Suppressor macrophage treated with lipopolysaccharide for 4 hours (primary cell): Measurements from ENCODE around the gene DIP2A.

Experiments
- DNase-seq: peaks from one replicate; pipeline ENCODE4 v3.0.0-alpha.2; 2020

DIP2A gene

DNA sequence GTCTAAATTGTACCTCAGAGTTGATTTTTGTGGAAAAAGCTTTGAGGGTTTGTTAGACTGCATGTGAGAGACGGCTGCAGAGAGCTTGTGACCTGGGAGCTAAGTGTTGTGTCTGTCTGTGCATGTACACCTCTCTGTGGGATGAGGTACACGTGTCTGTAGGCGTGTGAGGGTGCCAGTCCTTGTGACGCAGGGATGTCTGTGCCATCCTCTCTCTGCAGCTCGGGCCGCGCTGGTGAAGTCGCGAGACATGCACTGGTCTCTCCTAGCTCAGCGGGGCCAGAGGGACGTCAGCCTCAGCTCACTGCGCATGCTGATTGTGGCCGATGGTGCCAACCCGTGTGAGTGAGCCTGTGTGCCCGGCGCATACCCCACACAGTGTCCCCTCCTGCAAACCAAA is 79.6 kb downstream of the DIP2A start:
- no peak for DNase-seq

GRCh38 chr21:46538851-46539666 is 80.4 kb downstream of the DIP2A start:
- no peak for DNase-seq

GRCh38 chr21:46540087-46540710 is 81.5 kb downstream of the DIP2A start:
- no peak for DNase-seq

GRCh38 chr21:46542588-46543124 is 84.0 kb downstream of the DIP2A start:
- DNase-seq = no peak

- no peak for DNase-seq
Measured at GRCh38 chr21:46543306-46543705, 84.6 kb downstream of the DIP2A start.

DNA sequence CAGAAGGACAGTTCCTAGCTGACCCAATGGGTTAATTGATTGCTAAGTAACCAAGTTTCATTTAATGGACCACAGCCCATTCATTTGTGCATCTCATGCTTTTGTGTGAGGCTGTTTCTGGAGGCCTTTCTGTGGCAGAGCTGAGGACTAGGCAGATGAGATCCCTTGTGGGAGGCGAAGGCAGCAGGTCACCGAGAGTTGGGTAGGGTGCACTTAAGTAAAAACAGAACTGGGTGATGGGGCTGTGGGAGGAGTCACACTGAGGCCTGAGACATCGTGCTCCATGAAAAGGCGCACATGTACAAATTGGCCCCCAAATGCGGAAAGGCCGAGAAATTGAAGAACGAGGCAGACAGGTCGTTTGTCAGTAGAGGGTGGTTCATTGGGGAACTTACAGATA is 85.3 kb downstream of the DIP2A start:
- no peak for DNase-seq

DNA sequence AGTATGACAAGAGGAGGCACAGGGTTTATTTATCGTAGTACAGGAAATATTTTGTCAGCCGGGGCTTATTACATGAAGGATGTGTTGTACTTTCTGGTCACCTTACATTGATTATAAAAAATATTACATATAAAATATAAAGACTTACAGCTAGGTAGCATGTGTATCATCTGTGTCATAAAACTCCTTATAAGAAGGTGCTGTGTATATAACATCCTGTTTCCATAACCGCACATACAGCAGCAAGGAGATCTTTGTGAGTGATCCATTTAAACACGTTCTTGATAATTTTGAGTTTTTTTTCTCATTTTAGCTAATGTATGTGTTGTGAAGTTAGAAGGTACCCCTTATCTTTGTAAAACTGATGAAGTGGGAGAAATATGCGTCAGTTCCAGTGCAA is 86.1 kb downstream of the DIP2A start:
- no peak for DNase-seq

- no peak for DNase-seq
Measured at GRCh38 chr21:46545363-46545762, 86.7 kb downstream of the DIP2A start.

DNA sequence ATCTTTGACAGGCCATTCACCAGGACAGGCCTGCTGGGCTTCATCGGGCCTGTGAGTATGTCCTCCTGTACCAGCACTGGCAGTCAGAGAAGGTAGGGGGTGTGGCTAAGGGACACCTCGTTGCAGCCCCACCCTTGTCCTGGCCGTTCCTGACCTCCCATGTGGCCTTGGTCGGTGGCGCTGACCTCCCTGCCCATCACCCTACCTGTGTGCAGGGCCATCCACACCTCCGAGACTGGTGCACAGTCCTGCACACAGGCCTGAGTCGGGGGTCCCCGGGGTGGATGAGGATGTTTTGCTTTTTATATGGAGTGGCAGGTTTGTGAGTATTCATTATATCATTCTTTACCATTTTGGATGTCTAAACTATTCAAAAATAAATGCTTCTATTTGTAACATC is 87.2 kb downstream of the DIP2A start:
- no peak for DNase-seq

DNA sequence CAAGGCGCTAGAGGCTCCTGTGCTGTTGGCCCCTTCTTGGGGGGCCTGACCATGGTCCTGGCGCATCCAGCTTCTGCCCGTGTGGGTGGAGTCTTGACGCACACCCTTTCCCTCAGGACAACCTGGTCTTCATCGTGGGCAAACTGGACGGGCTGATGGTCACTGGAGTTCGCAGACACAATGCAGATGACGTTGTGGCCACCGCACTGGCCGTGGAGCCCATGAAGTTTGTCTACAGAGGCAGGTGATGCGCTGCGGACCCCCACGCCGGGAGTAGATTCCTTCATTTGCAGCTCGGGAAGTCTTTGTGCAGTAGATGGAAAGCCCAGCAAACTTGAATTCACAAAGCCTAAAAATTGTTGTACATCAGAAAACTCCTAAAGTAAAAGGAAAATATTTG is 88.1 kb downstream of the DIP2A start:
- DNase-seq = no peak

DNA sequence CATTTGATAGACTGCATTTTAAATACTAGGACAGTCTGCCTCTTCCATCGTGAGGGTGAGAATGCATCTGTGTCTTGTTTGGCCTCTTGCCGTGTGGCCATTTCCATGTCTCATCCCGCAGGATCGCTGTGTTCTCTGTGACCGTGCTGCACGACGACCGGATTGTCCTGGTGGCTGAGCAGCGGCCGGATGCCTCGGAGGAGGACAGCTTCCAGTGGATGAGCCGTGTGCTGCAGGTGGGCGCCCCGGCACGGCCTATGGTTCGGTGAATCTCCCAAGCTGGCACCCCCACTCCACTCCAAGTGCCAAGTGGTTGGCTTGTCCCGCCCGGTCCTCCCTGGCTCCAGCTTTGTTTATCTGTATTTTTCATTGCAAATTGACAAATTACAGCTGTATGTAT is 91.0 kb downstream of the DIP2A start:
- no peak for DNase-seq

DNA sequence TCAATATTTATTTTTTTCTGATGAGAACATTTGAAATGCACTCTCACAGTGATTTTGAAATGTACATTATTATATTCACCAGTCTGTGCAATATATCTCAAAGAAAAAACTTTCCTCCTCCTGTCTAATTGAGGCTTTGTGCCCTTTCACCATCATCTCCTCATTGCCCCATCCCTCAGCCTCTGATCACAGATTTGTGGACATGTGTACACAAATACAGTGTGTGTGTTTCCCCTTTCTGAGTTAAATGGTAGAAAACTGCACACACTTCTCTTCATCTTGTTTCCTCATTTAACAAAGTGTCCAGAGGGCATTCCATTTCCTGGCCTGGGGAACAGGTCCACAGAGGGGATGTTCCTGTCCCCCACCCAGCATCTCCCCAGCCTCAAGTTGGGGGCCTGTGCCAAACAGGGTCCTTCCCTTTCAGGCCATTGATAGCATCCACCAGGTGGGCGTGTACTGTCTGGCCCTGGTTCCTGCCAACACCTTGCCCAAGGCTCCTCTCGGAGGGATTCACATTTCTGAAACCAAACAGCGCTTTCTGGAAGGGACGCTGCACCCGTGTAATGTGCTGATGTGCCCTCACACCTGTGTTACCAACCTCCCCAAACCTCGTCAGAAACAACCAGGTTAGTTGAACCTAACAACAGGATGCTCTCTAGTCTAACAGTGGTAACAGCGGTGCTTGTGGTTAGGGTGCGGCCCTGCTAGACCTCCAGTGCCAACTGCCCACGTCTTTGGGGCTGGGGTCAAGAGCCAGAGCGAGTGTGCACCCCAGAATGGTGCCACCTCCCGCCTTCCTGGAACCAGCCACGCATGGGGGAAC is 91.6 kb downstream of the DIP2A start:
- peak; percentile 14 for DNase-seq

GRCh38 chr21:46551636-46552241 is 93.0 kb downstream of the DIP2A start:
- peak; percentile 59 for DNase-seq

- DNase-seq = peak; percentile 68
Measured at GRCh38 chr21:46552274-46552673, 93.6 kb downstream of the DIP2A start.

DNA sequence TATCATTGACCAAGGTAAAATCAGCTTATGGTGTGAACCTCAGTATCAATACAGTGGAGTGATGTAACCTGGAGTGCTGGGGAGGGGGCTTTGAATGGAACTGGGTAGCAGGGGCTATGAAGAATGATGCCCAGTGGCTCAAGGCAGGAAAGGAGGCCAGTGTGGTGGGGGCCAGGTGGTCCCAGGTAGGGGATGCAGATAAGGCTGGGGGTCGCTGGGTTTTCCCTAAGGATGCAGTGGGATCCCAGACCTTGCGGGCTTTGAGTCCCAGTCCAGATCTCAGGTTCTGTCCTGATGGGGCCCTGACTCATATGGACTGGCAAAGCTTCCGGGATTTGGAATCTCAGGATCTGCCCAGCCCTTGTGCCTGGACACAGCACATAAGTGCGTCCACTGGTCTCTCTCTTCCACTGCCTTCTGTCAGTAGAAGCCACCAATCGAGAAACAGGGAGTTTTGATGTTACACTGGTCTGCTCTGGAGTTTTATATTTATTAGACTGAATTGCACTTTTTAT is 94.2 kb downstream of the DIP2A start:
- DNase-seq = no peak

- no peak for DNase-seq
Measured at GRCh38 chr21:46553993-46554392, 95.3 kb downstream of the DIP2A start.

DNA sequence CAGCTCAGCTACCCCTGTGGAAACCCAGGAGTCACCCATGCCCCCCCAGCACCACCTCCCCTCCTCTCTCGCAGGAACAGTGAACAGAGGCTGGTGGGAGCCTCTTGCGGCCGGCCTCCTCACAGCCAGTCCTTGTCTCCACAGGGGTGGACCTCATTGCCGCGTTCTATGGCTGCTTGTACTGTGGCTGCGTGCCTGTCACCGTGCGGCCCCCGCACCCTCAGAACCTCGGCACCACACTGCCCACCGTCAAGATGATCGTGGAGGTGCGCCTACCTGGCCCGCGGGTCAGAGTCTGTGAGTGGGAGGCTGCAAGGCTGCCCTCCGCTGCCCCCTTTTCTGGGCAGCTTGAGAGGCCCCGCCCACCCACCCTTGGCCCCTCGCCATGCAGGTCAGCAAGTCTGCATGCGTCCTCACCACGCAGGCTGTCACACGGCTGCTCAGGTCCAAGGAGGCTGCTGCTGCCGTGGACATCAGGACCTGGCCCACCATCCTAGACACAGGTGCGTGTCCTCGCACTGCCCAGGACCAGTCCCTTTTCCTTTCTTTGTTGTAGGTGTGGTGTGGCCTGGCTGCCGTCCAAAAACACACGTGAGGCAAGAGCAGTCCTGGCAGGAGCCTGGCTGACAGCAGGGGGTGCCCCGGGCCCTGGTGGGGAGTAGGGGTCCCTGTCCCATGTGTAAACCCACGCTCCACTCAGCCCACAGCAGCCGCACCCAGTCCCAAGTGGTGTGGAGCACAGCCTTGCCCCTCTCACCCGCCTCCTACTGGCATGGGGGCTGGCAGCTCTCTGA is 95.9 kb downstream of the DIP2A start:
- no peak for DNase-seq

- no peak for DNase-seq
Measured at GRCh38 chr21:46555225-46555617, 96.5 kb downstream of the DIP2A start.

- DNase-seq = no peak
Measured at GRCh38 chr21:46555678-46556077, 97.0 kb downstream of the DIP2A start.

DNA sequence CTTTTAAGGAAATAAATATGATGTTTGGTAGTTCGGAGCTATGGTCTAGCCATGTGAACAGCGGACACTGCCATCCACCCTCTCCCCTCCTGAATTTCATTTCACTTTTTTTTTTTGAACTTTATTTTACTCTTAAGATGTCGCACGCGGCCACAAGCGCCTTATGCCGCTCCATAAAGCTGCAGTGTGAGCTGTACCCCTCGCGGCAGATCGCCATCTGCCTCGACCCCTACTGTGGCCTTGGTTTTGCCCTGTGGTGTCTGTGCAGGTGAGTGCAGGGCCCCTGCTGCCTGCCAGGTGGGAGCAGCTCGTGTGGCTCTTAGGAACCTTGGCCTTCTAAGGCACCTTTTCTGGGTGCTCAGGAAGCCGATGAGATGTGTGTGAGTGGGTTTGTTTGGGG is 98.1 kb downstream of the DIP2A start:
- no peak for DNase-seq

DNA sequence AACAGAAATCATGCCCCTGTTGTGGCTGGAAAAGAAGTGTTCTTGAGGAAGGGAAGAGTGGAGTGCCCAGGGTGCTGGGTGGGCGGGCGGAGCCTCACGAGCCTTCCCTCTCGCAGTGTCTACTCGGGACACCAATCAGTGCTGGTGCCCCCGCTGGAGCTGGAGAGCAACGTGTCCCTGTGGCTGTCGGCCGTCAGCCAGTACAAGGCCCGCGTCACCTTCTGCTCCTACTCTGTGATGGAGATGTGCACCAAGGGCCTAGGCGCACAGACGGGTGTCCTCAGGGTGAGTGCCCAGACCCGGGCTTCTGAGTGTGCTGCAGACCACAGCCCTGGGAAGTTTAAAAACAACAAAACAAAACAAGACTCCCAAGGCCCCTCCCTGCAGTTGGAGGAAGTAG is 98.8 kb downstream of the DIP2A start:
- DNase-seq = no peak

- DNase-seq = no peak
Measured at GRCh38 chr21:46557919-46558392, 99.3 kb downstream of the DIP2A start.
